ENCODE data around the gene GNG8. TPM values are rescaled to one million over a fixed set of nuclear protein-coding genes. Genes with fewer than 3 reads are reported as not detected.

The GNG8 gene
- total and polyA plus RNA-seq, 10 of the 15 experiments (the other 5 are each of a cell fraction or from before 2014, with no cell fraction given): 1.2 to 6.6 (median 2.7) TPM; not detected in 6

DNA sequence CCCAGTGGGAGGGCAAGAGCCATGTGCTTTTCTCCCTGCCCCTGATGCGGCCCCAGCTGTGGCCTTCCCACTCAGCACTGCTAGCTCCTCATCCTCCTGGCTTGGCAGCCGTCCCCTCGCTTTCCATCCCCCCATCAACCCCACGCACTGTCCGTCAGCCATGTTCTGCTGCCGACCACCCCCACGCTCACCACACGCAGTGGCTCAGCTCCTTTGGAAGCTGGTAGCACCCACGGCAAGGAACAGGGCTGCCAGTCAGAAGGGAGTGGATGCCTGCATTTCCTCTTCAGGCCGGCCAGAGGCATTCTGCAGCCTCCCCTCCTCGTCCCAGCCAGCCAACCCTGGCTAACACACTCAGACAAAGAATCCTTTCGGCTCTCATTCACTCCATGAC, 28.6 kb downstream of the GNG8 start (continued):
- TF ChIP-seq, protein P1, sequence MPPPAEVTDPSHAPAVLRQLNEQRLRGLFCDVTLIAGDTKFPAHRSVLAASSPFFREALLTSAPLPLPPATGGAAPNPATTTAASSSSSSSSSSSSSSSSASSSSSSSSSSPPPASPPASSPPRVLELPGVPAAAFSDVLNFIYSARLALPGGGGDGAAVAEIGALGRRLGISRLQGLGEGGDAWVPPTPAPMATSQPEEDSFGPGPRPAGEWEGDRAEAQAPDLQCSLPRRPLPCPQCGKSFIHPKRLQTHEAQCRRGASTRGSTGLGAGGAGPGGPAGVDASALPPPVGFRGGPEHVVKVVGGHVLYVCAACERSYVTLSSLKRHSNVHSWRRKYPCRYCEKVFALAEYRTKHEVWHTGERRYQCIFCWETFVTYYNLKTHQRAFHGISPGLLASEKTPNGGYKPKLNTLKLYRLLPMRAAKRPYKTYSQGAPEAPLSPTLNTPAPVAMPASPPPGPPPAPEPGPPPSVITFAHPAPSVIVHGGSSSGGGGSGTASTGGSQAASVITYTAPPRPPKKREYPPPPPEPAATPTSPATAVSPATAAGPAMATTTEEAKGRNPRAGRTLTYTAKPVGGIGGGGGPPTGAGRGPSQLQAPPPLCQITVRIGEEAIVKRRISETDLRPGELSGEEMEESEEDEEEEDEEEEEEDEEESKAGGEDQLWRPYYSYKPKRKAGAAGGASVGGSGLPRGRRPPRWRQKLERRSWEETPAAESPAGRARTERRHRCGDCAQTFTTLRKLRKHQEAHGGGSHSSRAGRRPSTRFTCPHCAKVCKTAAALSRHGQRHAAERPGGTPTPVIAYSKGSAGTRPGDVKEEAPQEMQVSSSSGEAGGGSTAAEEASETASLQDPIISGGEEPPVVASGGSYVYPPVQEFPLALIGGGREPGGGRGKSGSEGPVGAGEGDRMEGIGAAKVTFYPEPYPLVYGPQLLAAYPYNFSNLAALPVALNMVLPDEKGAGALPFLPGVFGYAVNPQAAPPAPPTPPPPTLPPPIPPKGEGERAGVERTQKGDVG (CRISPR knock-in tag; IDR thresholded peaks at IDR 0.05): no peak
- TF ChIP-seq ZNF274 (IDR thresholded peaks at IDR 0.05; ENCODE audit: insufficient read depth, insufficient read length) (no peak), CBX5 (IDR thresholded peaks at IDR 0.05; ENCODE audit: low read depth) (no peak), POU2F2 (IDR thresholded peaks at IDR 0.05; ENCODE audit: borderline replicate concordance, low read depth, low read length) (no peak), WRNIP1 (IDR thresholded peaks at IDR 0.05; ENCODE audit: borderline replicate concordance, low read depth, low read length) (no peak), HDGF (IDR thresholded peaks at IDR 0.05) (no peak), SIN3A (IDR thresholded peaks at IDR 0.05; ENCODE audit: low read depth, low read length) (no peak), GABPA (IDR thresholded peaks at IDR 0.05; ENCODE audit: low read depth) (no peak), ZNF207 (IDR thresholded peaks at IDR 0.05; ENCODE audit: borderline replicate concordance) (no peak)
- TF ChIP-seq, protein P2, sequence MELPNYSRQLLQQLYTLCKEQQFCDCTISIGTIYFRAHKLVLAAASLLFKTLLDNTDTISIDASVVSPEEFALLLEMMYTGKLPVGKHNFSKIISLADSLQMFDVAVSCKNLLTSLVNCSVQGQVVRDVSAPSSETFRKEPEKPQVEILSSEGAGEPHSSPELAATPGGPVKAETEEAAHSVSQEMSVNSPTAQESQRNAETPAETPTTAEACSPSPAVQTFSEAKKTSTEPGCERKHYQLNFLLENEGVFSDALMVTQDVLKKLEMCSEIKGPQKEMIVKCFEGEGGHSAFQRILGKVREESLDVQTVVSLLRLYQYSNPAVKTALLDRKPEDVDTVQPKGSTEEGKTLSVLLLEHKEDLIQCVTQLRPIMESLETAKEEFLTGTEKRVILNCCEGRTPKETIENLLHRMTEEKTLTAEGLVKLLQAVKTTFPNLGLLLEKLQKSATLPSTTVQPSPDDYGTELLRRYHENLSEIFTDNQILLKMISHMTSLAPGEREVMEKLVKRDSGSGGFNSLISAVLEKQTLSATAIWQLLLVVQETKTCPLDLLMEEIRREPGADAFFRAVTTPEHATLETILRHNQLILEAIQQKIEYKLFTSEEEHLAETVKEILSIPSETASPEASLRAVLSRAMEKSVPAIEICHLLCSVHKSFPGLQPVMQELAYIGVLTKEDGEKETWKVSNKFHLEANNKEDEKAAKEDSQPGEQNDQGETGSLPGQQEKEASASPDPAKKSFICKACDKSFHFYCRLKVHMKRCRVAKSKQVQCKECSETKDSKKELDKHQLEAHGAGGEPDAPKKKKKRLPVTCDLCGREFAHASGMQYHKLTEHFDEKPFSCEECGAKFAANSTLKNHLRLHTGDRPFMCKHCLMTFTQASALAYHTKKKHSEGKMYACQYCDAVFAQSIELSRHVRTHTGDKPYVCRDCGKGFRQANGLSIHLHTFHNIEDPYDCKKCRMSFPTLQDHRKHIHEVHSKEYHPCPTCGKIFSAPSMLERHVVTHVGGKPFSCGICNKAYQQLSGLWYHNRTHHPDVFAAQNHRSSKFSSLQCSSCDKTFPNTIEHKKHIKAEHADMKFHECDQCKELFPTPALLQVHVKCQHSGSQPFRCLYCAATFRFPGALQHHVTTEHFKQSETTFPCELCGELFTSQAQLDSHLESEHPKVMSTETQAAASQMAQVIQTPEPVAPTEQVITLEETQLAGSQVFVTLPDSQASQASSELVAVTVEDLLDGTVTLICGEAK (IDR thresholded peaks at IDR 0.05; ENCODE audit: borderline replicate concordance): no peak
- TF ChIP-seq, protein P3, sequence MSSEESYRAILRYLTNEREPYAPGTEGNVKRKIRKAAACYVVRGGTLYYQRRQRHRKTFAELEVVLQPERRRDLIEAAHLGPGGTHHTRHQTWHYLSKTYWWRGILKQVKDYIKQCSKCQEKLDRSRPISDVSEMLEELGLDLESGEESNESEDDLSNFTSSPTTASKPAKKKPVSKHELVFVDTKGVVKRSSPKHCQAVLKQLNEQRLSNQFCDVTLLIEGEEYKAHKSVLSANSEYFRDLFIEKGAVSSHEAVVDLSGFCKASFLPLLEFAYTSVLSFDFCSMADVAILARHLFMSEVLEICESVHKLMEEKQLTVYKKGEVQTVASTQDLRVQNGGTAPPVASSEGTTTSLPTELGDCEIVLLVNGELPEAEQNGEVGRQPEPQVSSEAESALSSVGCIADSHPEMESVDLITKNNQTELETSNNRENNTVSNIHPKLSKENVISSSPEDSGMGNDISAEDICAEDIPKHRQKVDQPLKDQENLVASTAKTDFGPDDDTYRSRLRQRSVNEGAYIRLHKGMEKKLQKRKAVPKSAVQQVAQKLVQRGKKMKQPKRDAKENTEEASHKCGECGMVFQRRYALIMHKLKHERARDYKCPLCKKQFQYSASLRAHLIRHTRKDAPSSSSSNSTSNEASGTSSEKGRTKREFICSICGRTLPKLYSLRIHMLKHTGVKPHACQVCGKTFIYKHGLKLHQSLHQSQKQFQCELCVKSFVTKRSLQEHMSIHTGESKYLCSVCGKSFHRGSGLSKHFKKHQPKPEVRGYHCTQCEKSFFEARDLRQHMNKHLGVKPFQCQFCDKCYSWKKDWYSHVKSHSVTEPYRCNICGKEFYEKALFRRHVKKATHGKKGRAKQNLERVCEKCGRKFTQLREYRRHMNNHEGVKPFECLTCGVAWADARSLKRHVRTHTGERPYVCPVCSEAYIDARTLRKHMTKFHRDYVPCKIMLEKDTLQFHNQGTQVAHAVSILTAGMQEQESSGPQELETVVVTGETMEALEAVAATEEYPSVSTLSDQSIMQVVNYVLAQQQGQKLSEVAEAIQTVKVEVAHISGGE (CRISPR knock-in tag; IDR thresholded peaks at IDR 0.05): no peak
